Measurements from ENCODE around the gene CFAP70.
"Not testable (repeated sequence)": the region's sequence is repeated elsewhere in the genome, so short reads cannot be mapped to it uniquely, and the experiment has no call there.

Gene CFAP70

GRCh38 chr10:73366381-73367298, 8.0 kb upstream of the CFAP70 start:
- no peaks in the 10 kb centered on the region for H3K27me3 Mint-ChIP-seq (ENCODE audit: low read depth)
- peaks cover 2% of the 10 kb centered on the region for H3K4me1 Mint-ChIP-seq (ENCODE audit: low read depth)
- H3K4me3 Mint-ChIP-seq = no peak overlapping the region
- H3K9me3 Mint-ChIP-seq = no peaks in the 10 kb centered on the region
- peaks cover 36% of the 10 kb centered on the region for H3K36me3 Mint-ChIP-seq (ENCODE audit: low read depth)
- H3K27ac Mint-ChIP-seq = no peak overlapping the region

- Mint-ChIP-seq H3K27me3 (ENCODE audit: low read depth) (no peaks in the 10 kb centered on the region), H3K4me1 (ENCODE audit: low read depth) (peaks cover 2% of the 10 kb centered on the region), H3K9me3 (no peaks in the 10 kb centered on the region), H3K36me3 (ENCODE audit: low read depth) (peaks cover 32% of the 10 kb centered on the region), H3K27ac (no peak overlapping the region), H3K4me3 (no peak overlapping the region)
Observed at GRCh38 chr10:73364964-73365363, 6.3 kb upstream of the CFAP70 start.

GRCh38 chr10:73359492-73359891, 828 bp upstream of the CFAP70 start:
- H3K27me3 Mint-ChIP-seq (ENCODE audit: low read depth) = peaks cover 10% of the 10 kb centered on the region
- H3K9me3 Mint-ChIP-seq = no peaks in the 10 kb centered on the region
- H3K27ac Mint-ChIP-seq = no peak overlapping the region
- H3K36me3 Mint-ChIP-seq (ENCODE audit: low read depth) = peaks cover 16% of the 10 kb centered on the region
- H3K4me1 Mint-ChIP-seq (ENCODE audit: low read depth) = peaks cover 12% of the 10 kb centered on the region
- no peak overlapping the region for H3K4me3 Mint-ChIP-seq

GRCh38 chr10:73357821-73358220, 843 bp downstream of the CFAP70 start:
- peak overlapping the region; percentile 94 for H3K4me3 Mint-ChIP-seq
- H3K4me1 Mint-ChIP-seq (ENCODE audit: low read depth) = peaks cover 12% of the 10 kb centered on the region
- peaks cover 11% of the 10 kb centered on the region for H3K36me3 Mint-ChIP-seq (ENCODE audit: low read depth)
- no peaks in the 10 kb centered on the region for H3K9me3 Mint-ChIP-seq
- H3K27ac Mint-ChIP-seq = peak overlapping the region; percentile 89
- H3K27me3 Mint-ChIP-seq (ENCODE audit: low read depth) = peaks cover 17% of the 10 kb centered on the region

- H3K9me3 Mint-ChIP-seq = no peaks in the 10 kb centered on the region
- H3K36me3 Mint-ChIP-seq (ENCODE audit: low read depth) = peaks cover 5% of the 10 kb centered on the region
- peaks cover 10% of the 10 kb centered on the region for H3K4me1 Mint-ChIP-seq (ENCODE audit: low read depth)
- no peak overlapping the region for H3K27ac Mint-ChIP-seq
- peak overlapping the region; percentile 52 for H3K4me3 Mint-ChIP-seq
- H3K27me3 Mint-ChIP-seq (ENCODE audit: low read depth) = peaks cover 17% of the 10 kb centered on the region
Observed at GRCh38 chr10:73357166-73357565, 1.5 kb downstream of the CFAP70 start.

- Mint-ChIP-seq H3K27me3 (ENCODE audit: low read depth) (no peaks in the 10 kb centered on the region), H3K4me3 (no peak overlapping the region), H3K36me3 (ENCODE audit: low read depth) (no peaks in the 10 kb centered on the region), H3K9me3 (no peaks in the 10 kb centered on the region), H3K4me1 (ENCODE audit: low read depth) (no peaks in the 10 kb centered on the region), H3K27ac (no peak overlapping the region)
Observed at GRCh38 chr10:73344269-73344668, 14.4 kb downstream of the CFAP70 start.

GRCh38 chr10:73340121-73340520, 18.5 kb downstream of the CFAP70 start:
- no peaks in the 10 kb centered on the region for H3K9me3 Mint-ChIP-seq
- no peaks in the 10 kb centered on the region for H3K27me3 Mint-ChIP-seq (ENCODE audit: low read depth)
- no peak overlapping the region for H3K4me3 Mint-ChIP-seq
- H3K27ac Mint-ChIP-seq = no peak overlapping the region
- H3K4me1 Mint-ChIP-seq (ENCODE audit: low read depth) = no peaks in the 10 kb centered on the region
- no peaks in the 10 kb centered on the region for H3K36me3 Mint-ChIP-seq (ENCODE audit: low read depth)

- no peaks in the 10 kb centered on the region for H3K4me1 Mint-ChIP-seq (ENCODE audit: low read depth)
- no peaks in the 10 kb centered on the region for H3K9me3 Mint-ChIP-seq
- H3K27ac Mint-ChIP-seq = no peak overlapping the region
- no peaks in the 10 kb centered on the region for H3K27me3 Mint-ChIP-seq (ENCODE audit: low read depth)
- no peak overlapping the region for H3K4me3 Mint-ChIP-seq
- H3K36me3 Mint-ChIP-seq (ENCODE audit: low read depth) = no peaks in the 10 kb centered on the region
Observed at GRCh38 chr10:73339436-73339835, 19.2 kb downstream of the CFAP70 start.

GRCh38 chr10:73338801-73339368, 19.8 kb downstream of the CFAP70 start:
- no peaks in the 10 kb centered on the region for H3K36me3 Mint-ChIP-seq (ENCODE audit: low read depth)
- H3K27ac Mint-ChIP-seq = no peak overlapping the region

GRCh38 chr10:73333202-73333601, 25.5 kb downstream of the CFAP70 start:
- H3K36me3 Mint-ChIP-seq (ENCODE audit: low read depth) = no peaks in the 10 kb centered on the region
- H3K4me3 Mint-ChIP-seq = no peak overlapping the region
- H3K9me3 Mint-ChIP-seq = no peaks in the 10 kb centered on the region
- H3K27me3 Mint-ChIP-seq (ENCODE audit: low read depth) = peaks cover 10% of the 10 kb centered on the region
- no peak overlapping the region for H3K27ac Mint-ChIP-seq
- H3K4me1 Mint-ChIP-seq (ENCODE audit: low read depth) = no peaks in the 10 kb centered on the region

More at GRCh38 chr10:73338801-73339368, 19.8 kb downstream of the CFAP70 start:
- no peaks in the 10 kb centered on the region for H3K9me3 Mint-ChIP-seq
- no peaks in the 10 kb centered on the region for H3K27me3 Mint-ChIP-seq (ENCODE audit: low read depth)
- no peak overlapping the region for H3K4me3 Mint-ChIP-seq
- H3K4me1 Mint-ChIP-seq (ENCODE audit: low read depth) = no peaks in the 10 kb centered on the region

GRCh38 chr10:73332379-73332778, 26.3 kb downstream of the CFAP70 start:
- Mint-ChIP-seq H3K4me1 (ENCODE audit: low read depth) (no peaks in the 10 kb centered on the region), H3K27me3 (ENCODE audit: low read depth) (peaks cover 10% of the 10 kb centered on the region), H3K9me3 (no peaks in the 10 kb centered on the region), H3K27ac (no peak overlapping the region), H3K4me3 (no peak overlapping the region), H3K36me3 (ENCODE audit: low read depth) (no peaks in the 10 kb centered on the region)

GRCh38 chr10:73328523-73328922, 30.1 kb downstream of the CFAP70 start:
- H3K36me3 Mint-ChIP-seq (ENCODE audit: low read depth); H3K4me3 Mint-ChIP-seq; H3K27ac Mint-ChIP-seq; H3K4me1 Mint-ChIP-seq (ENCODE audit: low read depth); H3K9me3 Mint-ChIP-seq: not testable (repeated sequence)
- peaks cover 16% of the 10 kb centered on the region for H3K27me3 Mint-ChIP-seq (ENCODE audit: low read depth)

GRCh38 chr10:73325290-73325689, 33.4 kb downstream of the CFAP70 start:
- H3K9me3 Mint-ChIP-seq; H3K36me3 Mint-ChIP-seq (ENCODE audit: low read depth); H3K4me3 Mint-ChIP-seq; H3K27ac Mint-ChIP-seq; H3K4me1 Mint-ChIP-seq (ENCODE audit: low read depth); H3K27me3 Mint-ChIP-seq (ENCODE audit: low read depth): not testable (repeated sequence)

- H3K36me3 Mint-ChIP-seq (ENCODE audit: low read depth); H3K27ac Mint-ChIP-seq; H3K9me3 Mint-ChIP-seq; H3K4me3 Mint-ChIP-seq; H3K27me3 Mint-ChIP-seq (ENCODE audit: low read depth); H3K4me1 Mint-ChIP-seq (ENCODE audit: low read depth): not testable (repeated sequence)
Observed at GRCh38 chr10:73323582-73323981, 35.1 kb downstream of the CFAP70 start.

GRCh38 chr10:73310475-73310874, 48.2 kb downstream of the CFAP70 start:
- peaks cover 3% of the 10 kb centered on the region for H3K36me3 Mint-ChIP-seq (ENCODE audit: low read depth)
- H3K9me3 Mint-ChIP-seq = peaks cover 17% of the 10 kb centered on the region
- peaks cover 13% of the 10 kb centered on the region for H3K27me3 Mint-ChIP-seq (ENCODE audit: low read depth)
- no peak overlapping the region for H3K27ac Mint-ChIP-seq
- H3K4me3 Mint-ChIP-seq = no peak overlapping the region
- no peaks in the 10 kb centered on the region for H3K4me1 Mint-ChIP-seq (ENCODE audit: low read depth)
